Brain microvascular endothelial cell (primary cell): ENCODE measurements around the gene BTBD3.
A peak's percentile ranks its signal among the peaks of the same experiment; 100 is the strongest.

ENCODE experiments used
- DNase-seq: peaks from one replicate; pipeline ENCODE4 v3.0.0-alpha.2; 2020
- H3K27ac ChIP-seq: fragments of 250-450 bp; sonication (Bioruptor Pico); 2 replicates; pipeline ENCODE4 v1.5.1; 2020; ENCODE audit warnings: mild to moderate bottlenecking, moderate library complexity
- H3K27me3 ChIP-seq: fragments of 250-450 bp; sonication (Bioruptor Pico); replicated peaks from 2 replicates; pipeline ENCODE4 v1.5.1; 2020; ENCODE audit warnings: mild to moderate bottlenecking
- H3K36me3 ChIP-seq: fragments of 250-450 bp; sonication (Bioruptor Pico); replicated peaks from 2 replicates; pipeline ENCODE4 v1.5.1; 2020; ENCODE audit warnings: mild to moderate bottlenecking
- H3K4me3 ChIP-seq: 2 replicates; pipeline ENCODE4 v1.5.1; 2011; ENCODE audit warnings: low read depth, mild to moderate bottlenecking, control low read depth, low read length, moderate library complexity
- in situ Hi-C: cut with HindIII; loops from 2 replicates; pipeline ENCODE4 v1.10.0; 2017; ENCODE audit warnings: low sequenced_read_pairs, low pct_ligation_motif_present
- TF ChIP-seq, protein P1 (sequence below): IDR thresholded peaks from 2 replicates; pipeline ENCODE4 v1.5.1; 2011; ENCODE audit warnings: low read depth, mild to moderate bottlenecking, moderate library complexity, low read length, control low read depth, inconsistent platforms; ENCODE audit errors: missing control alignments

Gene BTBD3

DNA sequence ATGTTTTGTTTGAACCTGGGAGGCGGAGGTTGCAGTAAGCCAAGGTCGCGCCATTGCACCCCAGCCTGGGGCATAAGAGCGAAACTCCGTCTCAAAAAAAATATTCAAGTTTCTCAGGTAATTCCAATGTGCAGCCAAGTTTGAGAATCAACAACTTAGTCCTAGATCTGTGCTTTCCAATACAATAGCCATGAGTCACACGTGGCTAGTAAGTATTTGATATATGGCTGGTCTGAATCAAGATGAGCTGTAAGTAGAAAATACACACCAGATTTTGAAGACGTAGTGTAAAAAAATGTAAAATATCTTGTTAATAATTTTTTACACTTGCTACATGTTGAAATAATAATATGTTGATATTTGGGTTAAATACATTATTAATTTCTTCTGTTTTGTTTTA lies 35.0 kb upstream of the BTBD3 start:
- DNase-seq = no peak
- H3K4me3 ChIP-seq = no peak overlapping the region
- H3K36me3 ChIP-seq = no peaks in the 10 kb centered on the region
- H3K27me3 ChIP-seq = no peaks in the 10 kb centered on the region
- TF ChIP-seq, protein P1, sequence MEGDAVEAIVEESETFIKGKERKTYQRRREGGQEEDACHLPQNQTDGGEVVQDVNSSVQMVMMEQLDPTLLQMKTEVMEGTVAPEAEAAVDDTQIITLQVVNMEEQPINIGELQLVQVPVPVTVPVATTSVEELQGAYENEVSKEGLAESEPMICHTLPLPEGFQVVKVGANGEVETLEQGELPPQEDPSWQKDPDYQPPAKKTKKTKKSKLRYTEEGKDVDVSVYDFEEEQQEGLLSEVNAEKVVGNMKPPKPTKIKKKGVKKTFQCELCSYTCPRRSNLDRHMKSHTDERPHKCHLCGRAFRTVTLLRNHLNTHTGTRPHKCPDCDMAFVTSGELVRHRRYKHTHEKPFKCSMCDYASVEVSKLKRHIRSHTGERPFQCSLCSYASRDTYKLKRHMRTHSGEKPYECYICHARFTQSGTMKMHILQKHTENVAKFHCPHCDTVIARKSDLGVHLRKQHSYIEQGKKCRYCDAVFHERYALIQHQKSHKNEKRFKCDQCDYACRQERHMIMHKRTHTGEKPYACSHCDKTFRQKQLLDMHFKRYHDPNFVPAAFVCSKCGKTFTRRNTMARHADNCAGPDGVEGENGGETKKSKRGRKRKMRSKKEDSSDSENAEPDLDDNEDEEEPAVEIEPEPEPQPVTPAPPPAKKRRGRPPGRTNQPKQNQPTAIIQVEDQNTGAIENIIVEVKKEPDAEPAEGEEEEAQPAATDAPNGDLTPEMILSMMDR = no peak
- no peak overlapping the region for H3K27ac ChIP-seq
- in situ Hi-C loops = no loop called here

GRCh38 chr20:11888648-11889047 lies 29.0 kb upstream of the BTBD3 start:
- TF ChIP-seq, protein P1 = no peak
- no peaks in the 10 kb centered on the region for H3K27me3 ChIP-seq
- in situ Hi-C loops = no loop called here

GRCh38 chr20:11890331-11891076 lies 27.2 kb upstream of the BTBD3 start:
- in situ Hi-C loops = no loop called here
- H3K27ac ChIP-seq = peak overlapping the region; percentile 27
- TF ChIP-seq, protein P1 = no peak
- DNase-seq = peak; percentile 87
- peak overlapping the region; percentile 60 for H3K4me3 ChIP-seq
- no peaks in the 10 kb centered on the region for H3K27me3 ChIP-seq
- no peaks in the 10 kb centered on the region for H3K36me3 ChIP-seq

More at GRCh38 chr20:11888648-11889047, 29.0 kb upstream of the BTBD3 start:
- Histone ChIP-seq H3K27ac (no peak overlapping the region), H3K4me3 (no peak overlapping the region), H3K36me3 (no peaks in the 10 kb centered on the region)
- no peak for DNase-seq

DNA sequence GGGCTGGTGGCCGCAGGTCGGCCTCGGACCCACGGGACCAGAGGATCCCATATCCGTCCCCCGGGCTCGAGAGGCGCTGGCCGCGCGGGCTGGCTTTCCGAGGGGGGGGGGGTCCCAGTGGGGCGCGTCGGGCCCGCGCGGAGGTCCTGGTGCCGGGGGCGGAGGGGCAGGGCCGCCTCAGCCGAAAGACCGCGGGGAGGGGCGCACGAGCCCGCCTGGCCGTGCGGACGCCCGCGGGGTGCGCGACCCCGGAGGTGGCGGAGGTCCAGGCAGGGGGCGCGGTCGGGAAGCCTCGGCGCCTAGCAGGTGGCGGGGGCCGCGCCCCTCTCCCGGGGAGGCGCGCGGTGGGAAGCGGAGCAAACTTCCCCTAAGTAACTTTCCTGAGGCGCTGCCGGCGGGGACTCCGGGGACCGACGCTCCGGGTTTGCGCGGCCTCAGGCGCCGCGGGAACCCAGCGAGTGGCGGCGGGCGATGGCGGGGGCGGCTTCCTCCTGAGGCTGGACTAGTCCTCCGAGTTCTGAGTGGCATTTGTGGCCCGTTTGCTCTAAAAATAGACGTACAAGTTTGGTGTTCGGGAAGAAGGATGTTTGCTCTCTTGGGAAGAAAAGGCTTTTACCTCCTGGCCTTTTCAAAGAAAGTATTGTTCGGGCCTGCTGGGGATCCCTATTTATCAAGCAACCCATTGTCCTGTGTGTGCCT lies 26.5 kb upstream of the BTBD3 start:
- in situ Hi-C loops = no loop called here
- Histone ChIP-seq H3K36me3 (no peaks in the 10 kb centered on the region), H3K27me3 (no peaks in the 10 kb centered on the region), H3K4me3 (peak overlapping the region; percentile 60), H3K27ac (peak overlapping the region; percentile 27)
- peak; percentile 21 for DNase-seq
- TF ChIP-seq, protein P1 = no peak

- peak overlapping the region; percentile 27 for H3K27ac ChIP-seq
- in situ Hi-C loops = no loop called here
- peak; percentile 74 for DNase-seq
Observed at GRCh38 chr20:11891776-11892545, 25.7 kb upstream of the BTBD3 start.

More at GRCh38 chr20:11891776-11892545, 25.7 kb upstream of the BTBD3 start:
- peak overlapping the region; percentile 60 for H3K4me3 ChIP-seq
- no peaks in the 10 kb centered on the region for H3K27me3 ChIP-seq
- TF ChIP-seq, protein P1 = no peak
- H3K36me3 ChIP-seq = no peaks in the 10 kb centered on the region
